ENCODE measurements around the gene ADAMTSL5. TPM values are rescaled to one million over a fixed set of nuclear protein-coding genes. Genes with fewer than 3 reads are reported as not detected.

ADAMTSL5 gene
- total RNA-seq, 1 donor from 2014 or later: 0.58 TPM

GRCh38 chr19:1467490-1468273 is 45.1 kb downstream of the ADAMTSL5 start:
- peaks cover 72% of the 10 kb centered on the region for H3K27me3 ChIP-seq (ENCODE audit: control insufficient read depth, insufficient read depth, low read length)
- no peak for TF ChIP-seq CTCF (IDR thresholded peaks at IDR 0.05; ENCODE audit: insufficient read depth, low read length, poor library complexity, severe bottlenecking)
- DNase-seq (ENCODE audit: low read depth): no peak
- no peaks in the 10 kb centered on the region for H3K36me3 ChIP-seq (ENCODE audit: control insufficient read depth, insufficient read depth, low read length)
- no peak overlapping the region for H3K4me3 ChIP-seq (ENCODE audit: low read depth, low read length)

GRCh38 chr19:1467215-1467489 is 45.7 kb downstream of the ADAMTSL5 start:
- TF ChIP-seq CTCF (IDR thresholded peaks at IDR 0.05; ENCODE audit: insufficient read depth, low read length, poor library complexity, severe bottlenecking): no peak
- H3K36me3 ChIP-seq (ENCODE audit: control insufficient read depth, insufficient read depth, low read length): no peaks in the 10 kb centered on the region
- no peak overlapping the region for H3K4me3 ChIP-seq (ENCODE audit: low read depth, low read length)
- H3K27me3 ChIP-seq (ENCODE audit: control insufficient read depth, insufficient read depth, low read length): peaks cover 67% of the 10 kb centered on the region
- no peak for DNase-seq (ENCODE audit: low read depth)

GRCh38 chr19:1466461-1467214 is 46.2 kb downstream of the ADAMTSL5 start:
- H3K27me3 ChIP-seq (ENCODE audit: control insufficient read depth, insufficient read depth, low read length): peaks cover 62% of the 10 kb centered on the region
- no peak for TF ChIP-seq CTCF (IDR thresholded peaks at IDR 0.05; ENCODE audit: insufficient read depth, low read length, poor library complexity, severe bottlenecking)

GRCh38 chr19:1466018-1466460 is 46.8 kb downstream of the ADAMTSL5 start:
- TF ChIP-seq CTCF (IDR thresholded peaks at IDR 0.05; ENCODE audit: insufficient read depth, low read length, poor library complexity, severe bottlenecking): no peak
- no peak overlapping the region for H3K4me3 ChIP-seq (ENCODE audit: low read depth, low read length)
- DNase-seq (ENCODE audit: low read depth): no peak
- H3K36me3 ChIP-seq (ENCODE audit: control insufficient read depth, insufficient read depth, low read length): no peaks in the 10 kb centered on the region
- peaks cover 56% of the 10 kb centered on the region for H3K27me3 ChIP-seq (ENCODE audit: control insufficient read depth, insufficient read depth, low read length)

More at GRCh38 chr19:1466461-1467214, 46.2 kb downstream of the ADAMTSL5 start:
- Histone ChIP-seq H3K36me3 (ENCODE audit: control insufficient read depth, insufficient read depth, low read length) (no peaks in the 10 kb centered on the region), H3K4me3 (ENCODE audit: low read depth, low read length) (no peak overlapping the region)
- no peak for DNase-seq (ENCODE audit: low read depth)

- no peak overlapping the region for H3K4me3 ChIP-seq (ENCODE audit: low read depth, low read length)
- TF ChIP-seq CTCF (IDR thresholded peaks at IDR 0.05; ENCODE audit: insufficient read depth, low read length, poor library complexity, severe bottlenecking): peak; percentile 61
- no peak for DNase-seq (ENCODE audit: low read depth)
- H3K27me3 ChIP-seq (ENCODE audit: control insufficient read depth, insufficient read depth, low read length): peaks cover 49% of the 10 kb centered on the region
- H3K36me3 ChIP-seq (ENCODE audit: control insufficient read depth, insufficient read depth, low read length): no peaks in the 10 kb centered on the region
These were observed 47.4 kb downstream of the ADAMTSL5 start for GRCh38 chr19:1465191-1466016.

All from kidney epithelial cell (primary cell).